EL (cell line): ENCODE data around the gene INSIG1.

Source experiments
- DNase-seq: peaks from one replicate; pipeline ENCODE4 v3.0.0-alpha.2; 2016

Gene INSIG1

GRCh38 chr7:155352753-155353115 lies 55.1 kb downstream of the INSIG1 start:
- DNase-seq, result no peak

- no peak for DNase-seq
These were observed 55.7 kb downstream of the INSIG1 start for GRCh38 chr7:155353256-155353897.

- no peak for DNase-seq
These were observed 56.8 kb downstream of the INSIG1 start for GRCh38 chr7:155354371-155355048.

GRCh38 chr7:155355176-155355575 lies 57.5 kb downstream of the INSIG1 start:
- no peak for DNase-seq

- no peak for DNase-seq
These were observed 58.1 kb downstream of the INSIG1 start for GRCh38 chr7:155355745-155356144.

GRCh38 chr7:155356323-155357105 lies 58.8 kb downstream of the INSIG1 start:
- DNase-seq, result no peak

- peak; percentile 48 for DNase-seq
These were observed 59.9 kb downstream of the INSIG1 start for GRCh38 chr7:155357573-155358041.

GRCh38 chr7:155358066-155358947 lies 60.6 kb downstream of the INSIG1 start:
- no peak for DNase-seq

GRCh38 chr7:155358948-155359712 lies 61.5 kb downstream of the INSIG1 start:
- DNase-seq, result no peak
